ENCODE measurements around the gene HEPHL1. TPM values are rescaled to one million over a fixed set of nuclear protein-coding genes. Genes with fewer than 3 reads are reported as not detected.

HEPHL1 gene
- total RNA-seq, 1 donor from 2014 or later, result 0.26 TPM

DNA sequence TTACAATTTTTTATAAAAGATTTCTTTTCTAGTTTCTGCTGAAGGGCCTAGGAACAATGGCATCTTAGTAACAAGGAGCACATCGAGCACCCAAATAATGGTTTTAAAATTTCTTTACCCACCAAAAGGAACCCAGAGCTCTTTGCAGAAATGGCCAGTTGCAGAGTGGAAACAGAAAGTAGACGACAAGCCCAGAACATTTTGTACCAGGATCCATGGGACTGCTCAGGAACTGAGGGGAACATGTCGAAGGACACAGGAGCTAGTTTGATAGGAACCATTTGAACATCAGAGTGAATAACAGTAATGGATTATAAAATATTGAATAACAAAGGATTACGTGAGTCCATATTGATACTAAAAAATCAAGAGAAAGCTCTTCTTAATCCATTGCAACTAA is 124.8 kb downstream of the HEPHL1 start:
- Histone ChIP-seq H3K36me3 (ENCODE audit: control insufficient read depth, insufficient read depth, low read length) (no peaks in the 10 kb centered on the region), H3K4me3 (ENCODE audit: low read depth, low read length) (no peak overlapping the region), H3K27me3 (ENCODE audit: control insufficient read depth, insufficient read depth, low read length) (no peaks in the 10 kb centered on the region)
- FAIRE-seq, result no peak
- DNase-seq (ENCODE audit: low read depth), result no peak
- TF ChIP-seq, protein P1, sequence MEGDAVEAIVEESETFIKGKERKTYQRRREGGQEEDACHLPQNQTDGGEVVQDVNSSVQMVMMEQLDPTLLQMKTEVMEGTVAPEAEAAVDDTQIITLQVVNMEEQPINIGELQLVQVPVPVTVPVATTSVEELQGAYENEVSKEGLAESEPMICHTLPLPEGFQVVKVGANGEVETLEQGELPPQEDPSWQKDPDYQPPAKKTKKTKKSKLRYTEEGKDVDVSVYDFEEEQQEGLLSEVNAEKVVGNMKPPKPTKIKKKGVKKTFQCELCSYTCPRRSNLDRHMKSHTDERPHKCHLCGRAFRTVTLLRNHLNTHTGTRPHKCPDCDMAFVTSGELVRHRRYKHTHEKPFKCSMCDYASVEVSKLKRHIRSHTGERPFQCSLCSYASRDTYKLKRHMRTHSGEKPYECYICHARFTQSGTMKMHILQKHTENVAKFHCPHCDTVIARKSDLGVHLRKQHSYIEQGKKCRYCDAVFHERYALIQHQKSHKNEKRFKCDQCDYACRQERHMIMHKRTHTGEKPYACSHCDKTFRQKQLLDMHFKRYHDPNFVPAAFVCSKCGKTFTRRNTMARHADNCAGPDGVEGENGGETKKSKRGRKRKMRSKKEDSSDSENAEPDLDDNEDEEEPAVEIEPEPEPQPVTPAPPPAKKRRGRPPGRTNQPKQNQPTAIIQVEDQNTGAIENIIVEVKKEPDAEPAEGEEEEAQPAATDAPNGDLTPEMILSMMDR (IDR thresholded peaks at IDR 0.05; ENCODE audit: insufficient read depth, low read length, severe bottlenecking), result no peak

DNA sequence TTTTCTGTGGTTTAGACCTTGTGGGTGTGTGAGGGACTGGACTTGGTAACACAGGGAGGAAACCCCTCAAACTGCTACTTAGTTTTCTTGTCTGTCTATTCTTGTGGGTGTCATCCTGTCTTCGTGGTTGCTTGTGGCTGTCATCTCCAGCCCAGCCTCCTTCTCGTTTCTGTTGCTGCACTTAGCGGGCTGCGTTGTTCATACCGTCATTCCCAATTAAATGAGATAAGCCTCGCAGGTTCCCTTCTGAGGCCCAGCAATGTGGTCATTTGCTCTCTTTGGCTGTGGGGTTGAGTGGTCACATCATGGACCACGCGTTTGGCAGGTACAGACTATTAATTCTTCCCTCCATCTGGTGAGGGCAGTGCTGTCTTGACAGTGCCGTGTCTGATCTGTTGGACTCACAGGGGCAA is 126.3 kb downstream of the HEPHL1 start:
- no peaks in the 10 kb centered on the region for H3K27me3 ChIP-seq (ENCODE audit: control insufficient read depth, insufficient read depth, low read length)
- TF ChIP-seq, protein P1 (IDR thresholded peaks at IDR 0.05; ENCODE audit: insufficient read depth, low read length, severe bottlenecking), result no peak
- H3K4me3 ChIP-seq (ENCODE audit: low read depth, low read length), result no peak overlapping the region
- FAIRE-seq, result no peak
- no peak for DNase-seq (ENCODE audit: low read depth)
- H3K36me3 ChIP-seq (ENCODE audit: control insufficient read depth, insufficient read depth, low read length), result no peaks in the 10 kb centered on the region

DNA sequence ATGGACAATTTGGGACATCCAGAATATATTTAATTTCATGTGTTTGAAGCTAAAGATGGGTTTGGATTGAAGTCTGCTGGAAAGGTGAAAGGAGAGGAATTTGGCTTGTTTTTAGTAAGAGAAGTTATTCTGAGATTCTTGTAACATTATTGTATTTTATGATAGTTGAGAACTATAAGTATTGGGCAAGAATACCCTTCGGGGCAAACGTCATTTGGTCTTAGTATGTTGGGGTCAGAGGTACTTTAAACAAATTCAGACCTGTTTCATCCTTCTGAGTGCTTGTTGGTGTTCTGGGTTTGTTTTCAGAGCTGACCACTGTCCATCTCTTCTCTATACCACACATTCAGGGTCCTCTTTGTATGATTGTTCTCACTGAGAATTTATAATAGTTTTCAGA is 127.0 kb downstream of the HEPHL1 start:
- FAIRE-seq (no peak), DNase-seq (ENCODE audit: low read depth) (peak; percentile 31)
- Histone ChIP-seq H3K27me3 (ENCODE audit: control insufficient read depth, insufficient read depth, low read length) (no peaks in the 10 kb centered on the region), H3K36me3 (ENCODE audit: control insufficient read depth, insufficient read depth, low read length) (no peaks in the 10 kb centered on the region), H3K4me3 (ENCODE audit: low read depth, low read length) (no peak overlapping the region)
- TF ChIP-seq, protein P1 (IDR thresholded peaks at IDR 0.05; ENCODE audit: insufficient read depth, low read length, severe bottlenecking), result no peak

DNA sequence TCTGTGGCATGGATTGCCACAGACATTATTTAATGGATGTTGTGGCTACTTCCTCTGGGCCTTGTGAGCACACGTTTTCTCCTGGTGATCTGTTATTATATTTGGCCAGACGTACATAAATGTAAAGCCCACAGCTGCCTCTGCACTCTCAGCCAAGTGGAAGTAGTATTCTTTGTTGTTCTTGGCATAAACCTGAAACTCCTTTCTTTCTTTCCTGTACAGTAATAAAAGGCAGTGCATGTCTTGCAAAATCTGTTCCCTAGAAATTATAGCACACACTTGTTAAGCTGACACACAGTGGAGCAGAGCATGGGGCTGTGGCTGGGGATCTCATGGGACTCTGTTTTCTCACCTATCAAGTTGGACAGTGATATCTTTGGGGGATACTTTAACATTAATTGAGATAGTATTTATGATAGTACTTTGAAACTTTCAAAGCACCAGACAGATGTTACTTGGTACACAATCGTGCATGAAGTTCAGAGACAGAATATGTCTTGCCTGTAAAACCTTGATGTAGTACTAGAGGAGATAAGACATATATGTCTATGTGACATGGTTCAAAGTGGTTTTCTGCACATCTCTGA is 128.4 kb downstream of the HEPHL1 start:
- DNase-seq (ENCODE audit: low read depth) (peak; percentile 75), FAIRE-seq (no peak)
- no peaks in the 10 kb centered on the region for H3K27me3 ChIP-seq (ENCODE audit: control insufficient read depth, insufficient read depth, low read length)
- H3K36me3 ChIP-seq (ENCODE audit: control insufficient read depth, insufficient read depth, low read length), result no peaks in the 10 kb centered on the region
- TF ChIP-seq, protein P1 (IDR thresholded peaks at IDR 0.05; ENCODE audit: insufficient read depth, low read length, severe bottlenecking), result no peak
- H3K4me3 ChIP-seq (ENCODE audit: low read depth, low read length), result no peak overlapping the region

DNA sequence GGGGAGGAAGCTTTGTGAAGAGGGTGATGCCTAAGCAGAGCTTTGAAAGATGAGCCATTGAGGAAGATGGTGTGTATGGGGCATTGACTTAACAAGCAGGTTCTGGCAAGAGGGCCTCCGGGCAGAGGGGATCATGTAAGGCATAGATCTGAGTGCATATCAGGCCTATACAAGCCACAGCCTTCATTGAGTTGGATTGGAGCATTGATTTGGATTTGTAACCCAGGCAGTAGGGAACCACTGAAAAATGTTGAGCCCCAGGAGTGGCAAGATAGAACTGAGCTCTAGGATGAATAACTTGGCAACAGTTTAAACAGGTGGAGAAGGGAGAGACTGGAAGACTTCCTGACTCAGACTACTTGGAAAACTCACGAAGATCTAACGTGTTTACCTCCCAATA is 128.9 kb downstream of the HEPHL1 start:
- H3K4me3 ChIP-seq (ENCODE audit: low read depth, low read length), result no peak overlapping the region
- no peaks in the 10 kb centered on the region for H3K36me3 ChIP-seq (ENCODE audit: control insufficient read depth, insufficient read depth, low read length)
- no peak for FAIRE-seq
- H3K27me3 ChIP-seq (ENCODE audit: control insufficient read depth, insufficient read depth, low read length), result no peaks in the 10 kb centered on the region
- DNase-seq (ENCODE audit: low read depth), result peak; percentile 91
- TF ChIP-seq, protein P1 (IDR thresholded peaks at IDR 0.05; ENCODE audit: insufficient read depth, low read length, severe bottlenecking), result no peak

All from bronchial epithelial cell (primary cell).